Measurements from ENCODE around the gene ZNF205.
A peak's percentile ranks its signal among the peaks of the same experiment; 100 is the strongest.

ZNF205 gene

GRCh38 chr16:3085868-3086595, 26.4 kb upstream of the ZNF205 start:
- no peak for DNase-seq

GRCh38 chr16:3086596-3087242, 25.7 kb upstream of the ZNF205 start:
- DNase-seq, result no peak

GRCh38 chr16:3087243-3088235, 24.8 kb upstream of the ZNF205 start:
- DNase-seq, result no peak

- DNase-seq, result no peak
Measured at GRCh38 chr16:3088450-3088849, 23.9 kb upstream of the ZNF205 start.

GRCh38 chr16:3088925-3089716, 23.3 kb upstream of the ZNF205 start:
- DNase-seq, result no peak

- no peak for DNase-seq
Measured at GRCh38 chr16:3089717-3090592, 22.4 kb upstream of the ZNF205 start.

- DNase-seq, result no peak
Measured at GRCh38 chr16:3091551-3091950, 20.8 kb upstream of the ZNF205 start.

GRCh38 chr16:3092501-3092941, 19.9 kb upstream of the ZNF205 start:
- DNase-seq, result no peak

- DNase-seq, result peak; percentile 39
Measured at GRCh38 chr16:3094289-3095027, 17.9 kb upstream of the ZNF205 start.

GRCh38 chr16:3095869-3096268, 16.5 kb upstream of the ZNF205 start:
- peak; percentile 64 for DNase-seq

GRCh38 chr16:3096362-3096761, 16.0 kb upstream of the ZNF205 start:
- DNase-seq, result no peak

- no peak for DNase-seq
Measured at GRCh38 chr16:3097266-3097665, 15.1 kb upstream of the ZNF205 start.

- DNase-seq, result no peak
Measured at GRCh38 chr16:3098459-3099394, 13.7 kb upstream of the ZNF205 start, which contains the start of gene ZSCAN10. ZSCAN10 (minus strand) TSS chr16:3099294; CDS start chr16:3092937, 6,357 bp downstream.

GRCh38 chr16:3099395-3099731, 13.0 kb upstream of the ZNF205 start:
- DNase-seq, result no peak

GRCh38 chr16:3099732-3100499, 12.5 kb upstream of the ZNF205 start:
- DNase-seq, result no peak

GRCh38 chr16:3101018-3101840, 11.2 kb upstream of the ZNF205 start:
- no peak for DNase-seq

GRCh38 chr16:3101841-3102470, 10.4 kb upstream of the ZNF205 start:
- DNase-seq, result no peak
